PC-9 (cell line): ENCODE measurements around the gene SNX15. TPM values are rescaled to one million over a fixed set of nuclear protein-coding genes. Genes with fewer than 3 reads are reported as not detected.
A peak's percentile ranks its signal among the peaks of the same experiment; 100 is the strongest.

Experiments
- BruUV-seq: library from RNA; stranded (reverse); fragments of 400-500 nt; replicated peaks from 2 replicates; lab custom pipeline; 2021; lab: Mats Ljungman, UMichigan
- CTCF ChIA-PET: fragments of 300-600 bp; sonication (Branson Sonifier 250); formaldehyde crosslinking; loops from one replicate; lab custom pipeline; 2022; ENCODE audit warnings: antibody characterized with exemption; lab: Charles Lee
- POLR2A ChIA-PET: fragments of 300-600 bp; sonication (Branson Sonifier 250); formaldehyde crosslinking; loops from one replicate; lab custom pipeline; 2022; ENCODE audit warnings: antibody characterized with exemption; ENCODE audit not compliant: unreplicated experiment; lab: Charles Lee
- DNase-seq, 2 experiments: peaks; one replicate each; pipeline versions ENCODE4 v3.0.0 to v3.0.0-alpha.2; 2015 to 2022; ENCODE audit warnings: mixed read lengths in 1 of 2
- H2AFZ ChIP-seq: fragments of 200-600 bp; sonication (generic); 2 replicates; pipeline ENCODE4 v1.8.1; 2017; ENCODE audit warnings: antibody characterized with exemption
- H3F3A ChIP-seq: fragments of 200-600 bp; sonication (generic); 2 replicates; pipeline ENCODE4 v1.8.1; 2017; ENCODE audit warnings: antibody characterized with exemption, mild to moderate bottlenecking, low read depth; ENCODE audit not compliant: insufficient read depth
- H3K27ac ChIP-seq: fragments of 200-600 bp; sonication (generic); 2 replicates; pipeline ENCODE4 v1.6.1; 2016; ENCODE audit warnings: mixed run types
- H3K27me3 ChIP-seq: fragments of 200-600 bp; sonication (generic); 2 replicates; pipeline ENCODE4 v1.6.1; 2016; ENCODE audit warnings: low read depth, mixed run types; ENCODE audit not compliant: insufficient read depth
- H3K36me3 ChIP-seq: fragments of 200-600 bp; sonication (generic); 2 replicates; pipeline ENCODE4 v1.6.1; 2016; ENCODE audit warnings: low read depth, mixed run types
- H3K4me1 ChIP-seq: fragments of 200-600 bp; sonication (generic); replicated peaks from 2 replicates; pipeline ENCODE4 v1.6.1; 2016; ENCODE audit warnings: mixed run types; ENCODE audit not compliant: insufficient read depth
- H3K4me2 ChIP-seq: fragments of 200-600 bp; sonication (generic); 2 replicates; pipeline ENCODE4 v1.6.1; 2017; ENCODE audit warnings: mixed run types
- H3K4me3 ChIP-seq: fragments of 200-600 bp; sonication (generic); 2 replicates; pipeline ENCODE4 v1.6.1; 2016; ENCODE audit warnings: mixed run types
- H3K79me2 ChIP-seq: fragments of 200-600 bp; sonication (generic); 2 replicates; pipeline ENCODE4 v1.6.1; 2017; ENCODE audit warnings: low read depth, mixed run types
- H3K9me2 ChIP-seq: fragments of 200-600 bp; sonication (generic); 2 replicates; pipeline ENCODE4 v1.8.1; 2017; ENCODE audit warnings: mild to moderate bottlenecking; ENCODE audit not compliant: insufficient read depth
- H3K9me3 ChIP-seq: fragments of 200-600 bp; sonication (generic); 2 replicates; pipeline ENCODE4 v1.8.1; 2016; ENCODE audit warnings: low read depth; ENCODE audit not compliant: insufficient read depth
- H4K20me1 ChIP-seq: fragments of 200-600 bp; sonication (generic); 2 replicates; pipeline ENCODE4 v1.8.1; 2017; ENCODE audit not compliant: insufficient read depth
- CTCF ChIP-seq: fragments of 200-600 bp; sonication (generic); conservative IDR thresholded peaks from 2 replicates; pipeline ENCODE4 v1.6.1; 2017; ENCODE audit warnings: mixed run types, antibody characterized with exemption, mild to moderate bottlenecking, moderate library complexity
- EZH2 ChIP-seq: fragments of 200-600 bp; sonication (generic); IDR thresholded peaks from 2 replicates; pipeline ENCODE4 v1.8.0; 2017; ENCODE audit warnings: antibody characterized with exemption, low read depth
- intact Hi-C: fragments of 100-400 bp; cut with micrococcal nuclease; formaldehyde crosslinking; loops from one replicate; pipeline ENCODE4 v1.10.0; 2022; ENCODE audit not compliant: unreplicated experiment
- total RNA-seq: library from RNA; stranded (reverse); gene quantifications from 2 replicates; pipeline ENCODE4 v1.2.3, GENCODE V29; 2021

Gene SNX15
- total RNA-seq, 1 experiment from 2014 or later, result 38.2 TPM

DNA sequence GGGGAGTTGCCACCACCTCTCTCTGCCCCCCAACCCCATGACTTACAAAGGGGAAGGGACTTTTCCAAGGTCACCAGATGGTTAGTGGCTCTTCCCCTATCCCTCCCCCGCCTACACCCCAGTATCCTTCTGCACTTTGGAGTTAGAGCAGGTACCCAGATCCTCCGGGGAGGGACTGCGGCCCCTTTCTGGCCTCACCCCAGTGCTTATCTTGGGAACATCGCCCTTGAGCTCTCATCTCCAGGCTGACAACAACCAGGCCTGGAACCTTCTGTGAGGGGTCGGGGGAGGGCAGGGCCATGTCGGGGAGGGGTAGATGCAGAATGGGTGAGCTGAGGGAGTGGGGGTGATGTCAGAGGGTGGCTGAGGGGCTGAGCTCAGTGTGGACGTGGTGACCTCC, 38.6 kb downstream of the SNX15 start:
- Histone ChIP-seq H3K27me3 (no peaks in the 10 kb centered on the region), H3K4me1 (no peaks in the 10 kb centered on the region), H2AFZ (no peak overlapping the region), H3K36me3 (no peaks in the 10 kb centered on the region), H4K20me1 (no peaks in the 10 kb centered on the region), H3F3A (no peaks in the 10 kb centered on the region), H3K79me2 (no peaks in the 10 kb centered on the region), H3K27ac (no peak overlapping the region), H3K4me3 (no peak overlapping the region), H3K9me2 (no peaks in the 10 kb centered on the region), H3K9me3 (no peaks in the 10 kb centered on the region), H3K4me2 (no peak overlapping the region)
- peak in 1 of 2 experiments; percentile 1 for DNase-seq
- CTCF ChIA-PET, result no interaction called here
- no TSS peak for BruUV-seq
- TF ChIP-seq EZH2 (no peak), CTCF (no peak)
- intact Hi-C loops, result no loop called here
- POLR2A ChIA-PET, result no interaction called here

DNA sequence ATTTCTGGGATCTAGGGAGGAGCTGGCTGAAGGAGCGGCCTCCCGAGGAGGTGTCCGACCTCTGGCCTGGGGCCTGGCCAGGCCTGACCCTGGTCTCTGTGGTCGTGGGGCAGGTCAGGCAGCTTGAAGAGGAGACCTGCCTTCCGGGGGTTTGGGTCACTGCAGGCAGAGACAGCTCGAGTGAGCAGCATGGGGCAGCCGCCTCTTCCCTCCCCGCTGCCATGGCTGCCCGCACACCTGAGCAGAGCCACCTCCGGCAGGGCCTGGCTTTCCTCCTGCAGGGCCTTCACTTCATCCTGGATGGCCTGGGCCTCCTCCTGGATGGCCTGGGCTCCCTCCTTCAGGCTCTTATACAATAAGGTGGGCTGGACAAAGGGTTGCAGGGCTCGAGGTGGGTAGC, 39.1 kb downstream of the SNX15 start:
- Histone ChIP-seq H4K20me1 (no peaks in the 10 kb centered on the region), H3K4me2 (no peak overlapping the region), H3K4me3 (no peak overlapping the region), H3K9me3 (no peaks in the 10 kb centered on the region), H3K9me2 (no peaks in the 10 kb centered on the region), H3K79me2 (no peaks in the 10 kb centered on the region), H3K27me3 (no peaks in the 10 kb centered on the region), H3F3A (no peaks in the 10 kb centered on the region), H3K36me3 (no peaks in the 10 kb centered on the region), H3K27ac (no peak overlapping the region), H3K4me1 (no peaks in the 10 kb centered on the region), H2AFZ (no peak overlapping the region)
- intact Hi-C loops, result no loop called here
- BruUV-seq, result no TSS peak
- ChIA-PET POLR2A (no interaction called here), CTCF (no interaction called here)
- peak in 1 of 2 experiments; percentile 0 for DNase-seq
- TF ChIP-seq CTCF (no peak), EZH2 (no peak)

DNA sequence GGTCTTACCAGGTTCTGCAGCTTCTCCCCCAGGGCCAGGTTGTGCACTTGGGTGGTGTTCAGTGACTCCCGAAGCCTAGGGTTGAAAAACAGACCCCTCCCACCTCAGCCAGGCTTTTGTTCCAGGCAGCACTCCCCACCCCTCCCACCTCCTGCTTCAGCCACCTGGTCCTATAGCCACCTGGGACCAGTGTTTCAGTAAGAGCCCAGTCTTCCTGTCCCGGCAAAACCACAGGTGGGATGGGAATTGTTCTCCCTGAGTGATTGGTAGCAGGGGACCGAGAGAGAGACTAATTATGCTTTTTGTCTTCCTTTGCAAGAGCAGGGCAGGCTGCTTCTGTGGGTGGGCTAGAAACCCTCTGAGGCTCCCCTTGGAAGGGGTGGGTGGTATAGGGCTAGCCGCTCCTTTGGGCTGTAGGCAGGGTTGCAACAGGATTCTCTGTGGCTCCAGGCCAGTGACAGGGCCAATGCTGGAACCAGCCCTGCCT, 39.6 kb downstream of the SNX15 start:
- Histone ChIP-seq H3K9me3 (no peaks in the 10 kb centered on the region), H4K20me1 (no peaks in the 10 kb centered on the region), H3F3A (no peaks in the 10 kb centered on the region), H3K27ac (no peak overlapping the region), H3K4me2 (no peak overlapping the region), H3K27me3 (no peaks in the 10 kb centered on the region), H3K4me3 (no peak overlapping the region), H3K4me1 (no peaks in the 10 kb centered on the region), H3K36me3 (no peaks in the 10 kb centered on the region), H3K79me2 (no peaks in the 10 kb centered on the region), H2AFZ (no peak overlapping the region), H3K9me2 (no peaks in the 10 kb centered on the region)
- no peak for DNase-seq
- CTCF ChIA-PET, result no interaction called here
- intact Hi-C loops, result no loop called here
- TF ChIP-seq CTCF (no peak), EZH2 (no peak)
- POLR2A ChIA-PET, result interaction anchor here (0.6 kb wide), 1 partner anchor 11 kb away, joined by 5 read pairs; no protein-coding TSS in a partner anchor
- BruUV-seq, result no TSS peak
